IPS-18c (cell line): ENCODE data around the gene NMB.
A peak's percentile ranks its signal among the peaks of the same experiment; 100 is the strongest.
"Not testable (repeated sequence)": the region's sequence is repeated elsewhere in the genome, so short reads cannot be mapped to it uniquely, and the experiment has no call there.

Experiments
- H3K4me3 ChIP-seq: 2 replicates; pipeline ENCODE4 v1.7.0; 2013; ENCODE audit warnings: low read depth, mild to moderate bottlenecking, low read length, moderate library complexity; ENCODE audit not compliant: insufficient read depth
- H3K9me3 ChIP-seq: one replicate; pipeline ENCODE4 v1.6.1; 2013; ENCODE audit warnings: mild to moderate bottlenecking, low read length, moderate library complexity; ENCODE audit not compliant: control insufficient read depth, insufficient read depth

Gene NMB

GRCh38 chr15:84659904-84660781 is 2.1 kb upstream of the NMB start:
- Histone ChIP-seq H3K4me3 (no peak overlapping the region), H3K9me3 (no peaks in the 10 kb centered on the region)

- H3K4me3 ChIP-seq: peak overlapping the region; percentile 47; the same call in 1 of the 2 replicates
- H3K9me3 ChIP-seq: no peaks in the 10 kb centered on the region
These were observed 901 bp upstream of the NMB start for GRCh38 chr15:84658788-84659411.

GRCh38 chr15:84657748-84658079 is 285 bp downstream of the NMB start:
- H3K4me3 ChIP-seq: peak overlapping the region; percentile 47
- H3K9me3 ChIP-seq: no peaks in the 10 kb centered on the region

GRCh38 chr15:84656972-84657371 is 1.0 kb downstream of the NMB start:
- no peaks in the 10 kb centered on the region for H3K9me3 ChIP-seq
- H3K4me3 ChIP-seq: no peak overlapping the region

GRCh38 chr15:84654689-84655453 is 3.1 kb downstream of the NMB start:
- Histone ChIP-seq H3K9me3 (no peaks in the 10 kb centered on the region), H3K4me3 (peak overlapping the region; percentile 88)

- no peaks in the 10 kb centered on the region for H3K9me3 ChIP-seq
- peak within 1 kb of the TSS; percentile 88 for H3K4me3 ChIP-seq
These were observed 3.9 kb downstream of the NMB start, which contains the start of gene WDR73 for GRCh38 chr15:84653910-84654688. Gene WDR73, minus strand, starts transcription at chr15:84654283. Its CDS starts 9 bp downstream, at chr15:84654274.

GRCh38 chr15:84653584-84653909 is 4.5 kb downstream of the NMB start:
- Histone ChIP-seq H3K4me3 (peak overlapping the region; percentile 88), H3K9me3 (no peaks in the 10 kb centered on the region)

- H3K4me3 ChIP-seq: no peak overlapping the region
These were observed 8.3 kb downstream of the NMB start for GRCh38 chr15:84649706-84650105.

GRCh38 chr15:84648539-84648938 is 9.5 kb downstream of the NMB start:
- Histone ChIP-seq H3K4me3 (no peak overlapping the region), H3K9me3 (no peaks in the 10 kb centered on the region)

More at GRCh38 chr15:84649706-84650105, 8.3 kb downstream of the NMB start:
- no peaks in the 10 kb centered on the region for H3K9me3 ChIP-seq

GRCh38 chr15:84647726-84648125 is 10.3 kb downstream of the NMB start:
- no peaks in the 10 kb centered on the region for H3K9me3 ChIP-seq
- H3K4me3 ChIP-seq: no peak overlapping the region

GRCh38 chr15:84645997-84646396 is 12.0 kb downstream of the NMB start:
- Histone ChIP-seq H3K4me3 (no peak overlapping the region), H3K9me3 (no peaks in the 10 kb centered on the region)

GRCh38 chr15:84645496-84645895 is 12.5 kb downstream of the NMB start:
- Histone ChIP-seq H3K4me3 (no peak overlapping the region), H3K9me3 (no peaks in the 10 kb centered on the region)

GRCh38 chr15:84643838-84644237 is 14.2 kb downstream of the NMB start:
- no peaks in the 10 kb centered on the region for H3K9me3 ChIP-seq

GRCh38 chr15:84642640-84643039 is 15.4 kb downstream of the NMB start:
- H3K4me3 ChIP-seq, H3K9me3 ChIP-seq: not testable (repeated sequence)

More at GRCh38 chr15:84643838-84644237, 14.2 kb downstream of the NMB start:
- no peak overlapping the region for H3K4me3 ChIP-seq

- H3K4me3 ChIP-seq, H3K9me3 ChIP-seq: not testable (repeated sequence)
These were observed 16.1 kb downstream of the NMB start for GRCh38 chr15:84641871-84642270.

GRCh38 chr15:84638103-84638502 is 19.9 kb downstream of the NMB start:
- Histone ChIP-seq H3K9me3 (no peaks in the 10 kb centered on the region), H3K4me3 (no peak overlapping the region)

GRCh38 chr15:84634228-84634837 is 23.7 kb downstream of the NMB start:
- peak overlapping the region; percentile 64; the same call in 1 of the 2 replicates for H3K4me3 ChIP-seq

More at GRCh38 chr15:84634228-84634837, 23.7 kb downstream of the NMB start:
- H3K9me3 ChIP-seq: no peaks in the 10 kb centered on the region
